ENCODE data around the gene TAF1.
"Not testable (repeated sequence)": the region's sequence is repeated elsewhere in the genome, so short reads cannot be mapped to it uniquely, and the experiment has no call there.

Gene TAF1

GRCh38 chrX:71509289-71509688 is 143.1 kb downstream of the TAF1 start:
- peaks cover 9 to 70% (median 29%) of the 10 kb centered on the region in 11 experiments; a peak in 21 of 22 replicates for H3K27me3 ChIP-seq
- H3K4me1 ChIP-seq: peaks cover 0 to 2% (median 0%) of the 10 kb centered on the region in 10 experiments; a peak in 2 of 20 replicates
- peaks cover 7 to 21% (median 12%) of the 10 kb centered on the region in 11 experiments; a peak in 18 of 22 replicates for H3K9me3 ChIP-seq (replicated peaks in 1 of 11)
- H3K36me3 ChIP-seq: no peaks in the 10 kb centered on the region
- H4K20me1 ChIP-seq: no peaks in the 10 kb centered on the region; a peak in 1 of 22 replicates
- no peak overlapping the region for H3K9ac ChIP-seq
- no peak overlapping the region for H3K4me2 ChIP-seq
- H3K4me3 ChIP-seq: no peak overlapping the region
- H3K27ac ChIP-seq: no peak overlapping the region
- no peak for TF ChIP-seq Cebpa-rat (IDR thresholded peaks at IDR 0.05)

- Histone ChIP-seq H3K9me3 (replicated peaks in 1 of 11) (peaks cover 7 to 21% (median 12%) of the 10 kb centered on the region in 11 experiments; a peak in 18 of 22 replicates), H3K4me3 (no peak overlapping the region), H4K20me1 (no peaks in the 10 kb centered on the region; a peak in 1 of 22 replicates), H3K9ac (no peak overlapping the region), H3K27me3 (peaks cover 15 to 70% (median 30%) of the 10 kb centered on the region in 11 experiments; a peak in 21 of 22 replicates), H3K27ac (no peak overlapping the region), H3K4me1 (peaks cover 0 to 11% (median 0%) of the 10 kb centered on the region in 10 experiments; a peak in 3 of 20 replicates), H3K36me3 (no peaks in the 10 kb centered on the region), H3K4me2 (no peak overlapping the region)
- no peak for TF ChIP-seq Cebpa-rat (IDR thresholded peaks at IDR 0.05)
These were observed 144.0 kb downstream of the TAF1 start for GRCh38 chrX:71510161-71510560.

GRCh38 chrX:71513731-71514130 is 147.6 kb downstream of the TAF1 start:
- H3K27me3 ChIP-seq: peaks cover 17 to 68% (median 46%) of the 10 kb centered on the region in 11 experiments; a peak in 21 of 22 replicates
- H3K36me3 ChIP-seq, H3K9ac ChIP-seq, H3K27ac ChIP-seq, H3K4me3 ChIP-seq, H3K4me2 ChIP-seq, H4K20me1 ChIP-seq: not testable (repeated sequence)
- peaks cover 17 to 33% (median 24%) of the 10 kb centered on the region in 11 experiments; a peak in 20 of 22 replicates for H3K9me3 ChIP-seq (replicated peaks in 1 of 11)
- peaks cover 0 to 11% (median 0%) of the 10 kb centered on the region in 10 experiments; a peak in 3 of 20 replicates for H3K4me1 ChIP-seq

GRCh38 chrX:71514367-71515037 is 148.3 kb downstream of the TAF1 start:
- no peaks in the 10 kb centered on the region for H4K20me1 ChIP-seq
- H3K4me1 ChIP-seq: peaks cover 0 to 11% (median 0%) of the 10 kb centered on the region in 10 experiments; a peak in 3 of 20 replicates
- H3K36me3 ChIP-seq: no peaks in the 10 kb centered on the region
- TF ChIP-seq Cebpa-rat (IDR thresholded peaks at IDR 0.05): no peak
- H3K9ac ChIP-seq: no peak overlapping the region
- no peak overlapping the region for H3K4me3 ChIP-seq
- H3K4me2 ChIP-seq: peak overlapping the region in 1 of 11 experiments; percentile 4; a peak in 1 of 22 replicates
- no peak overlapping the region for H3K27ac ChIP-seq
- H3K27me3 ChIP-seq: peaks cover 15 to 61% (median 44%) of the 10 kb centered on the region in 11 experiments; a peak in 21 of 22 replicates
- H3K9me3 ChIP-seq (replicated peaks in 1 of 11): peaks cover 17 to 33% (median 24%) of the 10 kb centered on the region in 11 experiments; a peak in 20 of 22 replicates

GRCh38 chrX:71515038-71515396 is 148.9 kb downstream of the TAF1 start:
- no peaks in the 10 kb centered on the region for H4K20me1 ChIP-seq
- H3K36me3 ChIP-seq: no peaks in the 10 kb centered on the region
- peaks cover 0 to 11% (median 0%) of the 10 kb centered on the region in 10 experiments; a peak in 3 of 20 replicates for H3K4me1 ChIP-seq
- TF ChIP-seq Cebpa-rat (IDR thresholded peaks at IDR 0.05): no peak
- no peak overlapping the region for H3K4me3 ChIP-seq
- no peak overlapping the region for H3K9ac ChIP-seq
- H3K27ac ChIP-seq: no peak overlapping the region
- peak overlapping the region in 1 of 11 experiments; percentile 4; a peak in 1 of 22 replicates for H3K4me2 ChIP-seq
- H3K27me3 ChIP-seq: peaks cover 13 to 58% (median 40%) of the 10 kb centered on the region in 11 experiments; a peak in 21 of 22 replicates
- peaks cover 17 to 33% (median 24%) of the 10 kb centered on the region in 11 experiments; a peak in 20 of 22 replicates for H3K9me3 ChIP-seq (replicated peaks in 1 of 11)
